ENCODE data around the gene BIRC7.
A peak's percentile ranks its signal among the peaks of the same experiment; 100 is the strongest.

The BIRC7 gene

DNA sequence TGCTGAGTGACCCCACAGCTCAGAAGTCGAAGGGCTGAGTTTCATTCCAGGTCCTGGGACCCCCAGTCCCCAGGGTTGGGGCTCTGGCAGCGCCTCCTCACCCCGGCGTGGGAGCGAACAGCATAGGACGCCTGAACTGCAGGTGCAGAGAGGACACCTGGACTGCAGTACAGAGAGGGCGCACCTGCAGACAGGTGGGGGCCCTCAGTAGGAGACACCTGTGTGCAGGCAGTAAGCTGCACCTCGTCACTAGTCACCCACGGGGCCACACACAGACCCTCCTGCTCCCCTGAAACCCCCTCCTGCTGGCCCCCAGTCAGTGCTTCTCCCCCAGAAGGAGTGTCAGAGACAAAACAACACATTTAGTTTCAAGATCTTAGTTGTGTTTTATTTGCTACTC lies 27.1 kb downstream of the BIRC7 start:
- DNase-seq (ENCODE audit: low read depth, low spot score), result no peak

- no peak for DNase-seq (ENCODE audit: low read depth, low spot score)
These were observed 28.3 kb downstream of the BIRC7 start for GRCh38 chr20:63264000-63264399.

GRCh38 chr20:63264519-63264918 lies 28.8 kb downstream of the BIRC7 start:
- no peak for DNase-seq (ENCODE audit: low read depth, low spot score)

- DNase-seq (ENCODE audit: low read depth, low spot score), result no peak
These were observed 30.3 kb downstream of the BIRC7 start for GRCh38 chr20:63265891-63266515.

- peak; percentile 42 for DNase-seq (ENCODE audit: low read depth, low spot score)
These were observed 32.0 kb downstream of the BIRC7 start for GRCh38 chr20:63267691-63268090.

DNA sequence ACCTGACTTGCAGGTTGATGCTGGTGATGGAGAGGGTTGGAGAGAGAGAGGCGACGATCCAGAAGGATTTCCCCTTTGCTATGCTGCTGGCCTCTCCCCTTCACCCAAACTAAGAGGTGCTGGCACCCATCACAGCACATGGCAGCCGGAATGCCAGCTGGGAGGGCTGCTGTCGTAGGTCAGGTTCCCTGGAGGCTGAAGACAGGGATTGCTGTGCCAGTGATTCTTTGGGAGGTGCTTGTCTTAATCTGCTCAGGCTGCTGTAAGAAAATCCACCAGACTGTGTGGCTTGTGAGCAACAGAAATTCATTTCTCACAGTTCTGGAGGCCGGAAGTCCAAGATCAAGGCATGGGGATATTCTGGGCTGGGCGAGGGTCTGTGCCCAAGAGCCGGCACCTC lies 32.6 kb downstream of the BIRC7 start:
- DNase-seq (ENCODE audit: low read depth, low spot score), result no peak

DNA sequence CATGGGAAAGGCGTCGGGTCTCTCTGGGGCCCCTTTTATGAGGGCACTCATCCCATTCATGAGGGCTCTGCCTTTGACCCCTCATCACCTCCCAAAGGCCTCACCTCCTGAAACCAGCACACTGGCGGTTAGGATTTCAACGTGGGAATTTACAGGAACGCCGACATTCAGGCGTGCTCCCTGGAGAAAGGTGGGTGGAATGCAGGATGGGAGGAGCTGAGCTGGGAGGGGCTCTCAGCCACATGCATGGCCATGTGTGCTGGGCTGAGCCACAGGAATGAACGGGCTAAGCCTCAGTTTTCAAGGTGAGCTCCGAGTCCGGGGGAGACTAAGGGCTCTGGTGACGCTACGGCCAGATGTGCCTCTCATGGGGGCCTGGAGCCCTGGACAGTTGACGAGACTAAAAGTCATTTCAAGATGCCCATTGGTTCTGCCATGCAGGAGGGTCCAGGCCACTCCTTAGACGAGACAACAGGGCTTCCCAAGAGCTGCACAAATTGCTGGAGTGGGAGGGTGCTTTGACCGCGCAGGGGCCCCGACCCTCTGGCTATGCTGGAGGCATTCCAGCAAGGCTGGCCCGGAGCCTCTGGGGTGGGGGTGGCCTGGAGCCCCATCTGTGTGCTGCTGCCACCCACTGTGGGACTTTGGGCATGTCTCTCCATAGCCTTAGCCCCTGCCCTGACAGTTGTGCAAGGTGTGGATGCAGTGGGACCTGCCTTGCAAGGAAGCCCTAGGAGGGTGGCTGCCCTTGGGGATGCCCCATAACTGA lies 33.1 kb downstream of the BIRC7 start:
- peak; percentile 55 for DNase-seq (ENCODE audit: low read depth, low spot score)

DNA sequence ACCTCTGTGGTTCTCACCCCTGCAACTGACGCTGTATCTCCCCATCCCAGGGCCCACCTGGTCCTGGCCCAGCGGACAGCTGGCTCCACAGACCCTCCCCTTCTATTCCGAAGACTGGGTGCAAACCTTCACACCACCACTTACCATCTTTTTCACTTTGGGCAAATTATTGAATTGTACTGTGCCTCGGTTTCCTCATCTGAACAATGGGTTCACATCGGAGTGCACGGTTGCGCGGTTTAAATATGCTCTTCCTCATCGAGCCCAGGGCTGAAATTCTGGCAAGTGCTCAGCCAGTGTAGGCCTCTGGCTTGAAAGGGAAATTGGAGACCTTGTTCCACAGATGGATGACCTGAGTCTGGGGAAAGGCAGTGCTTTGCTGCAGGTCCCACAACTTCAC lies 34.0 kb downstream of the BIRC7 start:
- DNase-seq (ENCODE audit: low read depth, low spot score), result no peak

- DNase-seq (ENCODE audit: low read depth, low spot score), result no peak
These were observed 35.1 kb downstream of the BIRC7 start for GRCh38 chr20:63270606-63271325.

DNA sequence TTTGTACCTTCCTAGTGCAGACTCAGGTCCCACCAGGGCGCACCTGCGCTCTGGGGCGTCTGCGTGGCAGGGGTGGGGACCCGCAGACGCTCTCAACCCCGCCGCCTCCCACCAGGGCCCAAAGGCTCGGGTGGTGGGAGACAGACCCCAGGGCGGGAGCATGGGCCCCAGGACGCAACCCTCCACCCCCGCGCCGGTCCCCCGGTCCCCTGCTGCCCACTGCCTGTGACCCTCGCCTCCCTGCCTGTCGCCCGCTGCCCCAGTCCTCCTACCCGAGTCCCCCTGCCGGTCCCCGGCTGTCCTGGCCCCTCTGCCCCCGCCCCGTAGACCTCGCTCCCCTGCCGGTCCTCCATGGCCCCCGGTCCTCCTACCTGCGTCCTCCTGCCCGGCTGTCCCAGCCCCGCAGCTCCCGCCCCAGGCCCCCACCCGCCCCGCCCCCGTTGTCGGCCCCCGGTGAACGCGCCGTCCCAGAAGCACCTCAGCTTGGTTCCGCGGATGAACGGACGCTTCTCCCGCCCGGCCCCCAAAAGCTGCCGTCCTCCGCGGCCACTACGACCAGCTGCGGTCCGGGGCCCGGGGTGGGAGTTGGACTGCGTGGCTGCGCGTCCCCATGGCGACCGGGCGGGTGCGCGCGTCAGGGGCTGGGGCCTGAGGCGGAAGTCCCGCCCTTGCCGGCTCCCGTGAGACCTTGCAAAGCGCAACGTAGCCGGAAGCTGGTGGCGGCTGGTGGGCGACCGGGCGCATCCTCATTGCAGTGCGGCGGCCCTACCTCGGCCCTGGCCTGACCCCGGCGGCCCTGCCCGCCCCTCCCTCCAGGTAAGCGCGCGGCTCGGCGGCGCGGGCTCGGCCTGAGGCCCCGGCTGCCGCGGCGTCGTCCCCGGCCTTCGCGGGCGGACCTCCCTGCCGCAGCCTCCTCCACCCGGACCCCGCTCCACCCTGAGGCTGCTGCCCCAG lies 36.7 kb downstream of the BIRC7 start, which contains the start of gene ARFGAP1:
Gene ARFGAP1 (plus strand): TSS at position 709 of the 954 bp plus-strand sequence. CDS start 2,768 bp downstream, outside the sequence.
- peak; percentile 93 for DNase-seq (ENCODE audit: low read depth, low spot score)

DNA sequence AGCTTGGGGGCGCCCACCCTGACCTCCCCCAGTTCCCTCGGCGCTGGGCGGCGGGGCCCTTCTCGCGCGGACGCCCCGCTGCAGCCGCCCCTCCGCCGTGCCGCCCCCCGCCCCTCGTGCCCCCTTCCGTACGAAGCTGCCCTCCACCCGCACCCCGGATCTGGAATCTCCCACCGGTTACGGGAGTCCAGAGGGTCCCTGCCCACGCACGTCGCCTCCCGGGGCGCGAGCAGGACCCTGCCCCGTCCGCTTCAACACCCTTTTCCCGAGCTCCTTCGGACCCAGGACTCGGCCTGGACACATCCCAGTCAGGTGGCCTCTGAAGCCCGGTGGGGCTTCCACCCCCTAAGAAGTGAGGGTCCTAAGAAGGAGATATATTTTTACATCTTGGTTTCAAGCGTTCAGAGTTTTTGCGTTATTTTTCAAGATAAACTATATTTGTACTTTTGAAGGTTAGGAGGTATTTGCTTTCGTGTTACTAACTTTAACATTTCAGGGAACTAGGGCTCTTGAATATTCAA lies 37.4 kb downstream of the BIRC7 start:
- DNase-seq (ENCODE audit: low read depth, low spot score), result no peak

- DNase-seq (ENCODE audit: low read depth, low spot score), result peak; percentile 44
These were observed 38.1 kb downstream of the BIRC7 start for GRCh38 chr20:63273635-63274380.

- DNase-seq (ENCODE audit: low read depth, low spot score), result no peak
These were observed 38.9 kb downstream of the BIRC7 start for GRCh38 chr20:63274381-63275228.

- no peak for DNase-seq (ENCODE audit: low read depth, low spot score)
These were observed 40.1 kb downstream of the BIRC7 start for GRCh38 chr20:63275825-63276224.

DNA sequence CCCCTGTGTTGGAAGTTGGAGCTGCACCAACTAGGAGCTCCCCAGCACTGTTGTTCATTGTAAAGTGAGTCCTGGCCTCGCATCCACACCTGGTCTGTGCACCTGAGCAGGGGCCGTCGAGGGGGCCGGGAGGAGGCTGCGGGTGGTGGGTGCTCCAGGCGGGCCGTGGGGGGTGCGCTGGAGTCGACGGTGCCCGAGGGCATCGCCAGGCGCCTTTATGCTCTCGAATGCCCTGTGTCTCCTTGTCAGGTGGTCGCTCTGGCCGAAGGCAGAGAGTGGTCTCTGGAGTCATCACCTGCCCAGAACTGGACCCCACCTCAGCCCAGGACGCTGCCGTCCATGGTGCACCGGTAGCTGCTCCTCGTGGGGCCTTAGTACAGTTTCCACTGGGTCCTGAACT lies 41.3 kb downstream of the BIRC7 start:
- no peak for DNase-seq (ENCODE audit: low read depth, low spot score)

DNA sequence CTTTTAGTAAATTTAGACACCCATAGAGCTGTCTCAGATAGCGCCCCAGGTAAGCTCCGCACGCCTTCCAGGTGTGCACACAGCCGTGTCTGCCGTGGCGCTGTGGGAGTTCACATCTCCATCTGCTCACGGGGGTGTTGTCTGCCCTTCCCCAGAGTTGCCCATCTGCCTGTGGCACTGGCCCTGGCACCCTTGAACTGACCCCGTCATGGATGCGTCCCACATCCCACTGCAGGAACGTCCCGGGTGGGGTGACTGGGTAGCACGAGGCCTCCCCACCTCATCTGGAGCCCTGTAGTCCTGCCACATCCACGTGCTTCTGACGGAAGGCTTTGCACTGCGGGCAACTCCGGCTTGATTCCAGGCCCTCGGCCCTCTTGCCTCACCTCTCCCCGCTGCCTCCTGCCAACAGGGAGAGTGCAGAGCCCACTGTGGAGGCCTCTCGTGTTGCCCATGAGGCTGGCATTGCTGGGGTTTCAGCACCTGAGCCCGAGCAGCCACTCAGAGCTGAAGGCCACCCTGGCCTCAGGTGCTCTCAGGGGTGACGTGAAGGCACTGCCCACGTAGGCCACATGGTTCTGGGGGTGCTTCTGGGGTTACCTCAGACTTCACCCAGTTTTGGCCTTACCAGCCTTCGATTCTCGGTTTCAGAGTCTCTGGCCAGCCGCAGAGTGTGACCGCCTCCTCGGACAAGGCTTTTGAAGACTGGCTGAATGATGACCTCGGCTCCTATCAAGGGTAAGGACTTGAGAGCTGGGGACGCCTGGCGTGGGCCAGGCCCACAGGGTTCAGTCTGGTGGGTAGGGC lies 42.0 kb downstream of the BIRC7 start:
- DNase-seq (ENCODE audit: low read depth, low spot score), result no peak

DNA sequence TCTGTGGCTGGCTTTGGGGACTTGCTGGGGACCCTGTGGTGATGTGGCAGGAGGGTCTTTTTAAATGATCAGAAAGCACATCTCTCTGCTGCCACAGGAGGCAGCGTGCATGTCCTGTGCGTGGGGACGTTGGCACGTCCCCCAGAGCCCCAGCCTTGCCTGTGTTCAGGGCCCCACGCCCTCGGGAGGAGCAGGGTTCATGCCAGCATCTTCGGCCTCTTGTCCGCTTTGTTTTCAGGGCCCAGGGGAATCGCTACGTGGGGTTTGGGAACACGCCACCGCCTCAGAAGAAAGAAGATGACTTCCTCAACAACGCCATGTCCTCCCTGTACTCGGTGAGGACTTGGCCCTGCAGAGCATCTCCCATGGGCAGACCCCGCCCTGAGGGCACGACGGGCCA lies 43.0 kb downstream of the BIRC7 start:
- DNase-seq (ENCODE audit: low read depth, low spot score), result no peak

GRCh38 chr20:63279931-63280330 lies 44.2 kb downstream of the BIRC7 start:
- DNase-seq (ENCODE audit: low read depth, low spot score), result no peak

DNA sequence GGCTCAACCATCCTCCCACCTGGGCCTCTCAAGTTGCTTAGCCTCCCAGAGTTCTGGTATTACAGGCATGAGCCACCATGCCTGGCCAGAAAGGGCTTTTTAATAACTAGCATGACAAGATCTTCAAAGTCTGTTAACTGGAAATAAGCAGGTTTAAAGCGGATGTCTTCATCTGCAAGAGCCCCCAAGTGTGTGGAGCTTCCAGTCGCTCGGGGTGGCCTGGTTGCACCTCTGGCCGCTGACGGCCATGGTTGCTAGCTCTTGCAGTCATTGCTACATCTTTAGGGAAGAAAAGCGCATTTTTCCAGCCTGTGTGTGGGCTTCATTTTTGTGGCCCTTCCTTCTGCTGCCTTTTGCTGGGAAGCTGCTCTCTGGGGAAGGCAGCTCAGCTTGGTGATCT lies 44.7 kb downstream of the BIRC7 start:
- no peak for DNase-seq (ENCODE audit: low read depth, low spot score)

Data from ELF-1 (cell line).